Activated CD4-positive, alpha-beta T cell treated with anti-CD3 and anti-CD28 coated beads, Interleukin-2, amount 50 U/mL, for 16 hours (primary cell): Measurements from ENCODE around the gene CRIP1.

Experiments
- DNase-seq: peaks from one replicate; pipeline ENCODE4 v3.0.0-alpha.2; 2020

Gene CRIP1

DNA sequence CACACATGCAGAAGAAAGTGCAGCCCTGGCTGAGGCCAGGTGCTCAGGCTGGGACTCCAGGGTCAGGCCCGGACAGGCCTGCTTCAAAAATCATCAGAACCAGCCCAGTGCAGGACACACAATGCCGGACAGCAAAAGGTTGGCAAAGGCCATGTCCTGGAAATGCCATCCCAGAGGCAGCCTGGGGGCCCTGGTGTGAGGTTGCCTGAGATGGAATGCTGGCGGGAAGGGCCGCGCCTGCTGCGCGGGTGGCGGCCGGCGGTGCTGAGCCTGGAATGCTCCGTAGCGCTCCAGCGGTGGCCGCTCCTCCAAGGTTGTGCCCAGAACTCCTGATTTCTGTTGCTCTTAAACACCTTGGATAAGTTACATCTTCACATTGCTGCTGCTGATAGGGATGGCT lies 33.7 kb upstream of the CRIP1 start:
- no peak for DNase-seq

DNA sequence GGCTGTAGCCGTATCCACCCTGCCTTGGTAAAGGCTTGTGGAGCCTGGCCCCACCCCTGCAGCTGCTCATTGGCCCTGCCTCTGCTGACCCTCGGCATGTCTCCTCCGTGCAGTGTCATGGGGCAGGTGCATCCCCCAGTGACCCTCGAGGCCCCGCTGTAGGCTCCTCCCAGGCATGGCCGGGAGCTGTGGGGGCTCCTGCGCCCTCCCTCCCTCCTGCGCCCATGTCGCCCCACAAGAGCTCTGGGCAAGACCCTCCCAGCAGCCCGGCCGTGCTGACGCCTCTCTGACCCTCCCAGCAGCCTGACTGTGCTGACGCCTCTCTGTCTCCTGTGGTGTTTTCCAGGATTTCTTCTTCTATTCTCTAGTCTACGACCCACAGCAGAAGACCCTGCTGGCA lies 32.8 kb upstream of the CRIP1 start:
- no peak for DNase-seq

DNA sequence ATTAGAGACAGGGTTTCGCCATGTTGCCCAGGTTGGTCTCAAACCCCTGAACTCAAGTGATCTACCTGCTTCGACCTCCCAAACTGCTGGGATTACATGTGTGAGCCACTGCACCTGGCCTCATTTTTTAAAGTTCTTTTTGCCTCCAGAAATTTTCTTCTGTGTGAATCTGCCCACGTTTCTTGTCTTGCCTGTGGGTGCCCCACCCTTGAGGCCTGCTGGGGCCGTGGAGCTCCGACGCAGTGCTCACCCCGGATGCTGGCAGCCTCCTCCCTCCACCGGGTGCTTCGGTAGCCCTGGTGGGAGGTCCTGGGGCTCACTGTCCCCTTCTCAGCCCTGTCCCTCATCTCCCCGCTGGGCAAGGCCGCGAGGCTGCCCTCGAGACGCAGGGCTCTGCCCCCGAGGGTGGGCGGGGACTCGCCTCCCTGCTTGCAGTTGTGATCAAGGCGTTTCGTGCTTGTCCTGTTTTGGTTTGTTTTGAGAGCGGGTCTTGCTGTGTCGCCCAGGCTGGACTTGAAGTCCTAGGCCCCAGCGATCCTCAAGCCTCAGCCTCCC lies 31.5 kb upstream of the CRIP1 start:
- no peak for DNase-seq

DNA sequence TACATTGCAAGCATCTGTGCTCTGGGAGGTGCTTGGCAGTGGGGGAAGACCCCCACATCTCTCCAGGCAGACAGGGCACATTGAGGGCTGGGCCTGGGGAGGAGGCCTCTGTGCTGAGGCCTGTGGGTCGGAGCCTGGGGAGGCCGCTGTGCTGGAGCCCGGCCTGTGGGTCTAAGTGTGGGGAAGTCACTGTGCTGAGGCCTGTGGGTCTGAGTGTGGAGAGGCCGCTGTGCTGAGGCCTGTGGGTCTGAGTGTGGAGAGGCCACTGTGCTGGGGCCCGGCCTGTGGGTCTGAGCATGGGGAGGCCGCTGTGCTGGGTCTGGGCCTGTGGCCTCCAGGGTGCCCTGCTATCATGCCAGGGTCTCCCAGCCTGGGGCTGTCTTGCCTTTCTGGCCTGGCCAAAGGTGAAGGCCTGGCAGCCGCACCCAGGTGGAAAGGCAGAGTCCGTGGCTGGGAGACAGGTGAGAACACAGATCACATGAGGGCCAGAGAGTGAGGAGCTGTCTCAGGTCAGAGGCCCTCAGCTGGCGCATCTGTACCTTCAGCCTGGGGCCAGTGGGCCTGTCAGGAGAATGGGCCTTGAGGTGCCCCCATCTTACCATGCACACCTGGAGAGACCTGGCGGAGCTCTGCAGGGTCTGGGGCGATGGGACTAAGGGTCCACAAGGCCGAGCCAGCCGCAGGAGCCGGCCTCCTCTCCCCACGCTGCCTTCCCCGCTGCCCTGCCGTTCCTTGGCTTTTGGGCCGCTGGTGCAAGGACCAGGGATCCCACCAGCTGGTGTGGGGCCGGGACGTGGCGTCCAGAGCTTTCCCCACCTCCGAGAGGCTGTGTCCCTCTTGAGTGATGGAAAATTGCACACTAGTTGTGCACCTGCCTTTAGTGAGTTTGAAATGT lies 30.7 kb upstream of the CRIP1 start:
- no peak for DNase-seq

DNA sequence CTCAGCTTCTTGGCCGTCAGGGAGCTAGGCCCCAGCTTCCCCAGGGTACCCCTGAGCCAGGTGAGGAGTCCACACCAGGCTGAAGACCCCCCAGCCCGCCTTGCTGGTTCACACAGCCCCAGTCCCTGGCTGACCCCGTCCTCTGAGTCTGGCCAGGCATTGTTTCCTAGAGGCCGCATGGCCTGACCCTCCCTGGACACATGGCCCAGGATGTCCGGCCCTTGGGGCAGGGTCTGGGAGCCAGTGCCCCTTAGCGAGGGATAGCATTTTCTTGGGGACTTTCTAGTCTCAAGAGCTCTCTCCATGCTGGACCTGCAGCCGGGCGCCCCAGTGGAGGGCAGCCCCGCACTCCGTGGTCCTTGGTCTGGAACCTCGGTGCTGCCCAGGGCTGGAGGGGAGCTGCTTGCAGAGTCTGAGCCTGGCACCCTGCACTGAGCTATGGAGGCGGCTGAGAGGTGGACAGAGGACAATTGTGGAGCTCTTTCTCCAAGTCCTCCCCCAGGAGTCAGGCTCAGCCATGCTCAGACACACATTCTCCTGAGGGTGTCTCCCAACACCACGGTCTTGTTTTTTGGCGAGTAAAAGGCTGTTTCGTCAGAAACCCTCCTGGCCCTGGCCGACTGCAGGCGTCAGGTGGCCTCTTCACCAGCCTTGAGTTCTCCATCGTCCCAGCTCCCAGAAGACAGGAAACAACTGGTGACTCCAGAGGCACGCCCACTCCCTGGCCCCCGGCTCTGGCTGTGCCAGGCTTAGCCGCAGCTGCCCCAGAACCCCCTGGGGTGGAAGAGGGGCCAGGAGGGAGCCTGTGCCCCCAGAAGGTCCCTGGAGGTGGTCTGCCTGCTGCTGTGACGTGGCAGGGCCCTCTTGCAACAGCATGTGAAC lies 29.7 kb upstream of the CRIP1 start:
- DNase-seq, result no peak

DNA sequence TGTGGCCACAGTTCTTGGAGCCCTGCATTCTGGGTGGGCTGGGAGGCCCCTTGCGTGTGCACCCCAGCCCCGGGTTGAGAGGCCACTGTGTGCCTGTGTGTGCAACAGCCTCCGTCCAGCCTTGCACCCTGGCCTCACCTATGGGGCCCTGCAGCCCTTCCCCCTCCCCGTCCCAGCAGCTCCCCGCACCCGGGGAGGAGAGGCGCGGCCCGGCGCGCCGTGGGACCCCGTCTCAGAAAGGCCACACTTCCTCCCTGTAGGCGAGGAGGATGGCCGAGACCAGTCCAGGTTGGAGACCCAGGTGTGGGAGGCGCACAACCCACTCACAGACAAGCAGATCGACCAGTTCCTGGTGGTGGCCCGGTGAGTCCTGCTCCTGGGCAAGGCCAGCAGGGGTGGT lies 28.7 kb upstream of the CRIP1 start:
- DNase-seq, result no peak

DNA sequence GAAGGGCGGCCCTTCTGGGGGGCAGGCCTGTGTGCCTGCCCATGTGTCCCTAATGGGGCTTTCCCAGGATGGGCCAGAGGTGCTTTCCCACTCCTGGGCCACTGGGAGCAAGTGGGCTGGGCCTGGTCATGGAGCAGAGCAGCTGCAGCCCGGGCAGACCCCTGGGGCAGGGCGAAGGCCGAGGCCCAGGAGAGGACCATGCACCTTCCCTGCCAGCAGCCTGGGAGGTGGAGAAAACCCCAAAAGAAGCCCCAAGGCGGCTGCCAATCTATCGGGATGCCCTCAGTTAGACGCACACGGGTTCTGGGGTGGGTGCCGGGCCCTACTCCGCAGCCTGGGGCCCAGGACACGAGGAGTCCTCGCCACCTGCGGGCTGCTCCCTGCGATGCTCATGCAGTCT lies 28.1 kb upstream of the CRIP1 start:
- DNase-seq, result no peak

DNA sequence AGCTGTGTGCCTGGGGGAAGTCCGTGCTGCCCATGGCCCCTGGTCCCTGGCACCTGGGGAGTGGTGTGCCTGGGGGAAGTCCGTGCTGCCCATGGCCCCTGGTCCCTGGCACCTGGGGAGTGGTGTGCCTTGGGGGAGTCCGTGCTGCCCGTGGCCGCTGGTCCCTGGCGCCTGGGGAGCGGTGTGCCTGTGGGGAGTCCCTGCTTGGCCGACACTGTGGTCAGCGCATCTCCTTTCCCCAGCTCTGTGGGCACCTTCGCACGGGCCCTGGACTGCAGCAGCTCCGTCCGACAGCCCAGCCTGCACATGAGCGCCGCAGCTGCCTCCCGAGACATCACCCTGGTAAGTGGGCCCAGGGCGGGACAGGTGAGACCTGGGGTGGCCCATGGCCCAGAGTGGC lies 26.6 kb upstream of the CRIP1 start:
- no peak for DNase-seq

DNA sequence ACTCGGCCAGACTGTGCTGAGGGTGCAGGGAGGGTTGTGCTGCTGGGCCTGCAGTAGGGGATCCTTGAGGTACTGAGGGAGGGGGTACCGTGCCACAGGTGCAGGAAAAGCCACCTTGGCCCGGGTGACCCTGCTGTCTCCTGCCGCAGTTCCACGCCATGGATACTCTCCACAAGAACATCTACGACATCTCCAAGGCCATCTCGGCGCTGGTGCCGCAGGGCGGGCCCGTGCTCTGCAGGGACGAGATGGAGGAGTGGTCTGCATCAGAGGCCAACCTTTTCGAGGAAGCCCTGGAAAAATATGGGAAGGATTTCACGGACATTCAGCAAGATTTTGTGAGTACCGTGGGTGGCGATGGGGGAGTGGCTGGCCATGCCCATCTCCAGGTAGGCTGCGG lies 26.1 kb upstream of the CRIP1 start:
- no peak for DNase-seq

DNA sequence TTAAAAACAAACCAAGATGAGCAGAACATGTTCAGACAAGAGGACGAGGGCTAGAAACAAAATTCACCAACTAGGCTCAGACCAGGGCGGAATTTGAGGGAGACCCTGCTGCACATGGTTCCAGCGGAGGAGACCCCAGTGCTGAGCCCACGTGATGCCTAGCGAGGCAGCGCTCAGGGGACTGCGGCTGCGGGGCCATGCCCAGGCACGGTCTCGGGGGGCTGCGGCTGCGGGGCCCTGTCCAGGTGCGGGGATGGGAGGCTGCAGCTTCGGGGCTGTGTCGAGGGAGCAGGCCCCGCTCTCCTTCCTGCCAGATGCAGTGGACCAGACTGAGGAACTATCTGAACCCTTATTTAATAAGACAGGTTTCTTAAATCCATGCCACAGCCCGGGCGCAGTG lies 24.8 kb upstream of the CRIP1 start:
- no peak for DNase-seq

DNA sequence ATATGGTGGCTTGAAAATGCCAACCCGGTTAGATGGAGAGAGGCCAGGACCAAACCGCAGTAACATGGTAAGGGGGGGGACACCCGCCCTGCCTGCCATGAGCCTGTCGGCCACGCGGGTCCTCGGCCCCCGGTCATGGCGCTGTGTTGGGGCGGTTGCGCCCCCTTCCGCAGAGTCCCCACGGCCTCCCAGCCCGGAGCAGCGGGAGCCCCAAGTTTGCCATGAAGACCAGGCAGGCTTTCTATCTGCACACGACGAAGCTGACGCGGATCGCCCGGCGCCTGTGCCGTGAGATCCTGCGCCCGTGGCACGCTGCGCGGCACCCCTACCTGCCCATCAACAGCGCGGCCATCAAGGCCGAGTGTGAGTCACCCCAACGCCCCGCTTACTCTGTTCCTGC lies 22.2 kb upstream of the CRIP1 start:
- DNase-seq, result no peak

DNA sequence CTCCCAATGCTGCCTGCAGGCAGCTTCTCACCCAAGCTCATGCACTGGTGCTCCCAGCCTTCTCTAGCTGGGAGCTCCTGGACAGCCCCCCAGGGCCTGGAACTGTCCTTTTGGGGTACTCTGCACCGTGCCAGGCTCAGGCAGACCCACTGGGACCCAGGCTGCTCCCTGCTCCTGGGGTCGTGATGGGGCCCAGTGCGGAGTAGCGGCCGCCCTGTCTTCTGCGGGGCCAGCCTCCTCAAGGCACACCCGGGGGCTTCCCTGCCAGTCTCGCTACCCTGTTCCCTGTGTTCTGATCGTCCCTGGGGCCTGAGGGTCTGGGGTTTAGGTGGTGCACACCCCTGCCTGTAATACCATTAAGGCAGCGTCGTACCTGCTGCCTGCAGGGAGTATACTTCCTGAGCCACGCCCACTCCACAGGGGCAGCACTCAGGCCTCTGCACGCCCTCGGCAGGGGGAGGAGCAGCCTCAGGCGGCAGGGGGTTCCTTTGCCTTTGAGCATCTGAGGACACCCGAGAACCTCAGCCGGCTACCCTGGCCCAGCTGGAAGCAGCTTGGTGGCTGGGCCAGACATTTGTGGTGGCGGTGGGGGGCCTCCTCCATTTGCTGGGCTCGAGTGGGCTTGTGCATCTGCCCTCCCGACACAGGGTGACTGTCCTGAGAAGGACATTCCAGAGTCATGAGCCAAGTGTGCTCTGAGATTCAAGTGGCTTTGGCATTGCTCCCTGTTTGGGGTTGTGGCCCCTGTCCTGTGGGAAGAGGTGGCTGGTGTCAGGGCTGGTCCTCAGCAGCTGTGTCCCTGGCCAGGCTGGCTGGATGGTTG lies 21.3 kb upstream of the CRIP1 start:
- no peak for DNase-seq

DNA sequence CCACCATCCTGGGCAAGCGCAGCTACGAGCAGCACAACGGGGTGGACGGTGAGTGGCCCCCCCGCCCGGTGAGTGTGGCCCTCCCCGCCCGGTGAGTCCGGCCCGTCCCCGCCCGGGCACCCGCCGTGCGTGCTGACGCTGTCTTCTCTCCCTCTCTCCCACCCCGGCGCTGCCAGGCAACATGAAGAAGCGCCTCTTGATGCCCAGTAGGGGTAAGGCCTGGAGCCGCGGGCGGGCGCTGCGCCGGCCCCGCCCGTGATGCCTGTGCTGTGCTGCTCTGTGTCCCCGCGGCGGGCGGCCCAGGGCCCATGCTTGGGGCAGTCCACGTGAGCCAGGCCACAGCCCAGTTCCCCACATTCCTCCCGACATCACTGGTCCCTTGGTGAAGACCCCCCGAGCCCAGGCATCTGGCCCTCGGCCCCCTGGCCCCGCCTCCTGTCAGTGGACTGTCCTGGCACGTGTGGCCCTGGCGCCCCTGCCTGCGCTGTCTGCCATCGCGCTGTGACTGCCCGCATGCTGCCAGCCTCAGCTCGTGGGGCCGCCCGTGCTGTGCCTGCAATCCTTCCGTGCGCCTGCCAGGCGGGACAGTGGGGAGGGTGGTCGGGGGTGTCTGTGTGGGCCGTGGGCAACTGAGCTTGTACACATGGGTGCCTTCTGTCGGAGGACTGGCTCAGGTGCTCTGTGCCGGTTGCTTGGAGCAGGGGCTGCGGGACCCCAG lies 20.0 kb upstream of the CRIP1 start:
- no peak for DNase-seq

DNA sequence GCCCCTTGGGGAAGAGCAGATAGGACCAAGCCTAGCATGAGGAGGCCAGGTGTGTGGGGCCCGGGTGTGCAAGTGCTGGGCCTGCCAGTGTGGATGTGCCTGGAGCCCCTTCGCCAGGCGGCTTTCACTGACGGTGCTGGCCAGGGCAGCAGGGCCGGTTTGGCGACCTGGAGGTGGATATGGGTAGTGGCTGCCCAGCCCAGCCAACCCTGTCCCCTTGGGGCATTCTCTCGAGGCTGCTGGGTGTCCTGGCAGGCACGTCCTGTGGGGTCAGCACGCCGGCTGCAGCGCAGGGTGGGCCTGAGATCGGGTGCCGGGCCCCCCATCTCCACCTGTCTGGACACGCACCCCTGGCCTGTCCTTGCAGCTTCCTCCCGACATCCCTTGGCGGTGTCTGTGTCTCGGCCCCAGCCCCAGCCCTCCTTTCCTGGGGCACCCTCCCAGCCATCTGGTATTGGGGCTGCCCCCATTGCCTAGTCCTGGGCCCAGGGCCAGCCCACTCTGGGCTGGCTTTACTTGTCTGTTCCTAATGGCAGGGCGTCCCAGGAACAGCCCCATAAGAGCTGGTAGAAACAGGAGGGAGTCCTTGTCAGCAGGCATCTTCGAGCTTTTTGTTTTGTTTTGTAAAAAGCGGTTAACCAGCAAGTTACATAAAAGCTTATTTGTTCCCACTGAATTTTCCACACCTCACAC lies 19.3 kb upstream of the CRIP1 start:
- no peak for DNase-seq

DNA sequence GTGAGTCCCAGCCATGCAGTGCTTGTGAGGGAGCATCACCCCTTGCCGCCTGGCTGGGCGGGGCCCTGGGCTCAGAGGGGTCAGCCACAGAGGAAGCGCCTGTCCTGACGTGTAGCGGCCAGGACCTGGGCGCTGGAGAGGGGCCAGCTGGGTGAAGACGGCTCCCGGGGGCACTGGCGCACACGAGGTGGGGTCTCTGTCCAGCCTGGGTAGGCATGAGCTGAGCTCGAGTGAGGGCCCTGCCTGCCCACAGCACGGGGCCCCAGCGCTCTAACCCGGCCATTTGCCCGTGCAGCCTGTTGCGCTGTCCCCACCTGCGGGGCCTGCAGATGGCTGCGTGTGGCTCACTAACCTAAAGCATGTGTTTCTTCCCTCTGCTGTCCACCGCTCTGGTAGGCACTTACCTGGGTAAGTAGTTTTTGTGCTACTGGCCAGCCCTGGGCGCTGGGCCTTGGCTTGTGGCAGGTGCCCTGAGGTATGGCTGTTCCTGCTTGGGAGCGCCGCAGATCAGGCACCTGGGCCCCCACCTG lies 18.7 kb upstream of the CRIP1 start:
- DNase-seq, result no peak

DNA sequence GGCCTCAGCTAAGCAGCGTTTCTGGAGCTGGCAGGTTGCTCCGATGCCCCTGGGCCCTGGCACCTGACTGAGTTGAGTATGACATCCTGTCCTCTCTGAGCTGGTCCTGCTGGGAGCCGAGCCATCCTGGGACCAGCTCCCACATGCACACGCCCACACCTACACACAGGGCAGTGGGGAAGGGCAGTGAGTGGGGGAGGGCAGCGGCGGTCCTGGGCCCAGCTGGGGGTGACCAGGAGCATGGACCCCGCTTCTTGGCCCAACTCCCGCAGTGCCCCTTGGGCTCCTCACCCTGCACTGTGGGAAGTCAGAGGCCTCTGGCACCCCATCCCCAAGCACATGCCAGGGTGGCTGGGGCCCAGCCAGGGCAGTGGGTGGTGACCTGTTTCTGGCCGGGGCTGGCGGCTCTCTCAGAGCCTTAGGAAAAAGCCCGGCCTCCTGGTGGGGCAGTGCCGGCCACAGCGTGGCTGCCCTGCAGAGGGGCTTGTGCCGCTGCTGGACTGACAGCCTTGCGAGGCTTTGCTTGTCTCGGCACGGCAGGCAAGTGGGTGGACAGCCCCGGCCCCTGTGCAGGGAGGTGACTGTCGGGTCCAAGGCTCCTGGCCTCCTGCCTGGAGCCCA lies 18.0 kb upstream of the CRIP1 start:
- DNase-seq, result no peak

DNA sequence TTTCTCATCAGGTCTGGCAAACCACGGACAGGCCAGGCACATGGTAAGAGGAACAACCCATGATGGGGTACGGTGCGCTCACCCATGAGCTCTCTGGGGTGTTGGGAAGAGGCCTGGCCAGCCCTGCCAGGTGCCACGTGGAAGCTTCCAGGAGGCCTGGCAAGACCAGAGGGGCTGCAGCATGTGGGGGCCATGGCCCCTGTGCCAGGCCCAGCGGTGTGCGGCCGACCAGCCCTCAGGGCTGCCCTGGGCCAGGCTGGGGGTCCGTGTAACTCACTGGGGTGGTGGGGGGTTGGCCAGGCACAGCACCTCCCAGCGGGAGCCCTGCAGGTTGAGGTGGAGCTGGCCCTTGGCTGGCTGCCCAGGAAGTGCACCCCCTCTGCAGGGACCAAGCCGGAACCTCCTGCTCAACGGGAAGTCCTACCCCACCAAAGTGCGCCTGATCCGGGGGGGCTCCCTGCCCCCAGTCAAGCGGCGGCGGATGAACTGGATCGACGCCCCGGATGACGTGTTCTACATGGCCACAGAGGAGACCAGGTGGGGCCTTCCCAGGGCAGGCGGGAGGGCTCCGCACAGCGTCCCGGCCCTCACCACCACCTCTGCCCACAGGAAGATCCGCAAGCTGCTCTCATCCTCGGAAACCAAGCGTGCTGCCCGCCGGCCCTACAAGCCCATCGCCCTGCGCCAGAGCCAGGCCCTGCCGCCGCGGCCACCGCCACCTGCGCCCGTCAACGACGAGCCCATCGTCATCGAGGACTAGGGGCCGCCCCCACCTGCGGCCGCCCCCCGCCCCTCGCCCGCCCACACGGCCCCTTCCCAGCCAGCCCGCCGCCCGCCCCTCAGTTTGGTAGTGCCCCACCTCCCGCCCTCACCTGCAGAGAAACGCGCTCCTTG lies 17.0 kb upstream of the CRIP1 start:
- DNase-seq, result no peak

DNA sequence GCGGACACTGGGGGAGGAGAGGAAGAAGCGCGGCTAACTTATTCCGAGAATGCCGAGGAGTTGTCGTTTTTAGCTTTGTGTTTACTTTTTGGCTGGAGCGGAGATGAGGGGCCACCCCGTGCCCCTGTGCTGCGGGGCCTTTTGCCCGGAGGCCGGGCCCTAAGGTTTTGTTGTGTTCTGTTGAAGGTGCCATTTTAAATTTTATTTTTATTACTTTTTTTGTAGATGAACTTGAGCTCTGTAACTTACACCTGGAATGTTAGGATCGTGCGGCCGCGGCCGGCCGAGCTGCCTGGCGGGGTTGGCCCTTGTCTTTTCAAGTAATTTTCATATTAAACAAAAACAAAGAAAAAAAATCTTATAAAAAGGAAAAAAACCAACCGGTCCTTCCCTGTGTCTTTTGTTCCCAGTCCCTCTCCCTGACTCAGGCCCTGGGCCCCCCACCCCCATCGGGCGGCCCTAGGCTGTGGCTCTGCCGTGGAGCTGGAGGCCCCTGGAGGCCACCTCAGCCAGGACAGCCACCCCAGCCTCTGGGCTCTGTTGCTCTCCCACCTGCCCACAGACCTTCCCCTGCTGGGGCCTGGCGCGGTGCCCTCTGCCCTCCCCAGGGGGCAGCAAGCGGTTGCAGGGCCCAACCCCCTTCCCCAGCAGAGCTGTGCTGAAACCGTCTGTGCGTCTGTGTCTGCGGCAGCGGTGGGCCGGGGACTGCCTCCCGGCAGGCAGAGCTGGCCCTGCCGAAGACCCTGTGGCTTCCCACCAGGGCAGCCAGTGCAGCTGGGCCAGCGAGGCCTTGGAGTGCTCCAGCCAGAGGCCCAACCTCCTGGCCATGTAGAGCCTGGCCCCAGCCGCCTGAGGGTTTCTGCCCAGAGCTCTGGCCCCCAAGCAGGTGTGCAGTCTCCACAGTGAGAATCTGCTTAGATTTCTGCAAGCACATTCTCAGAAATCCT lies 16.1 kb upstream of the CRIP1 start:
- DNase-seq, result no peak
